ENCODE measurements around the gene RAET1L.
A peak's percentile ranks its signal among the peaks of the same experiment; 100 is the strongest.
"Not testable (repeated sequence)": the region's sequence is repeated elsewhere in the genome, so short reads cannot be mapped to it uniquely, and the experiment has no call there.

The RAET1L gene

DNA sequence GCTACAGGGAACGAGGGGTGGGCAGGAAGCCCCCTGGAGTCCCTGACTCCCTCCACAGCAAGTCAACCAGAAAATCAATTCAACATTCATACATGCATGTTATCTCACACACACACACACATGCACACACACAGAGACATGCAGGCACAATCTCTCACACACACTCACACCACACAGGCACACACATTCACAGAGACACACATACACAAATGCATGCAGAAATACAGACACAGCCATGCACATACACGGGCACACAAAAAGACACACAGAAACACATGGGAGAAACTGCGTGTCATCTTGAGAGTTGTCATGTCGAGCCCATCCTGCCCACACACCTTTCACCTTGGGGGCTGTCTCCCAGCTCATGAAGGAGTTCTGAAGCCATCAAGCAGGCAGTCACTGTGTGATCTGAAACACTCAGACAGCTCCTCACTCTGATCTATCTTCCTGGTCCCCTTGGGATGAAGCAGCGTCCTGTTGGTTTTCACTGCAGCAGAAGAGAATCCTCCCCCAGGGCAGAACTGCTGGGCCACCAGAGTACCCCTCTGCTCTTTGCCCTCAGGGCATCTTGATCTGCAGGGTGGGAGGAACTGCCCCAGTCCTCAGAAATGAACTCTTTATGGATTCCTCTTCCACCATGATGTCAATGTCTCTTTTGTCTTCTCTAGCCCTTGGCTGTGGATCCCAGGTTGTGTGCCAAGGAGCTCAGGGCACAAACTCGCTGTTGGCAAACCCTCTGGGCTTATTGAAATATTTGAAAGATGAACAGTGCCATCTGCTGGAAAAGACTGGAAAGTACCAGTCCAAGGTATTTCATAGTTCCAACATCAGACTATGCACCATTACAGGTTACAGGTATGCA is 8.8 kb downstream of the RAET1L start:
- DNase-seq (ENCODE audit: extremely low read depth, low read depth): peak; percentile 16
- H3K4me3 ChIP-seq (replicated peaks; ENCODE audit: low read depth, low read length): no peak overlapping the region
- TF ChIP-seq, protein P1, sequence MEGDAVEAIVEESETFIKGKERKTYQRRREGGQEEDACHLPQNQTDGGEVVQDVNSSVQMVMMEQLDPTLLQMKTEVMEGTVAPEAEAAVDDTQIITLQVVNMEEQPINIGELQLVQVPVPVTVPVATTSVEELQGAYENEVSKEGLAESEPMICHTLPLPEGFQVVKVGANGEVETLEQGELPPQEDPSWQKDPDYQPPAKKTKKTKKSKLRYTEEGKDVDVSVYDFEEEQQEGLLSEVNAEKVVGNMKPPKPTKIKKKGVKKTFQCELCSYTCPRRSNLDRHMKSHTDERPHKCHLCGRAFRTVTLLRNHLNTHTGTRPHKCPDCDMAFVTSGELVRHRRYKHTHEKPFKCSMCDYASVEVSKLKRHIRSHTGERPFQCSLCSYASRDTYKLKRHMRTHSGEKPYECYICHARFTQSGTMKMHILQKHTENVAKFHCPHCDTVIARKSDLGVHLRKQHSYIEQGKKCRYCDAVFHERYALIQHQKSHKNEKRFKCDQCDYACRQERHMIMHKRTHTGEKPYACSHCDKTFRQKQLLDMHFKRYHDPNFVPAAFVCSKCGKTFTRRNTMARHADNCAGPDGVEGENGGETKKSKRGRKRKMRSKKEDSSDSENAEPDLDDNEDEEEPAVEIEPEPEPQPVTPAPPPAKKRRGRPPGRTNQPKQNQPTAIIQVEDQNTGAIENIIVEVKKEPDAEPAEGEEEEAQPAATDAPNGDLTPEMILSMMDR (IDR thresholded peaks at IDR 0.05; ENCODE audit: low read depth, low read length, missing control alignments): peak; percentile 48

DNA sequence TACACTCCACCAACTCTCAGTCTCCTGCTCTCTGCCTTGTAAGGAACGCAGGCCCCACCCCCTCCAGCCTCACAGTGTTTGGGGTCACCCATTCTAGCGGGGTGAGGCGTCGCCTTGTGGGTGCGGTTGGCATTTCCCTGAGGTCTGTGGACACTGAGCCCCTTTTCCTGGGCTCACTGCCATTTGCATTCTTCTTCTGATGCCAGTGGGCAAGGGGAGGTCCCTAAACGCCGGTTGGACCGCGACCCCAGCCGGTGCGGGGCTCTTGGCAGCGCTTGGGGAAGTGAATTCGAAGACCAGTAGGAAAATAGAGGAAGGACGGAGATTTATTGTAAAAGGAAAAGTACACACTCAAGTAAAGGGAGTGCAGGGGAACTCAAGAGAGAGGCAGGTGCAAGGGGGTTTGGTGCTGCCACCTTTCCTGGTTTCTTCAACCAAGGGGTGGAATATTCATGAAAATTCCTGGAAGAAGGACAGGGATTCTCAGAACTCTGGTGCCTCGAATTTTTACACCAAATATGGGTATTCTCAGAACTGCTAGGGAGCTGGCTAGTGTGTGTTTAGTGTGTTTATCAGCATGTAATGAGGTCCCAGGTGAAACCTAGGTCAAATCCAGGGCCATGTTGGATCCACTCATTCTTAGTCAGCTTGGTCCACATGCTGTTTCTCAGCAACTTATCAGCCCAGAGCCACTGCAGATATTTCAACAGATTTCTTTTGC is 9.9 kb downstream of the RAET1L start:
- not testable (repeated sequence) for DNase-seq (ENCODE audit: extremely low read depth, low read depth); H3K4me3 ChIP-seq (replicated peaks; ENCODE audit: low read depth, low read length)

GRCh38 chr6:150014623-150015280 is 10.6 kb downstream of the RAET1L start:
- not testable (repeated sequence) for H3K4me3 ChIP-seq (replicated peaks; ENCODE audit: low read depth, low read length); DNase-seq (ENCODE audit: extremely low read depth, low read depth)

GRCh38 chr6:150013785-150014622 is 11.3 kb downstream of the RAET1L start:
- not testable (repeated sequence) for H3K4me3 ChIP-seq (replicated peaks; ENCODE audit: low read depth, low read length); DNase-seq (ENCODE audit: extremely low read depth, low read depth)

DNA sequence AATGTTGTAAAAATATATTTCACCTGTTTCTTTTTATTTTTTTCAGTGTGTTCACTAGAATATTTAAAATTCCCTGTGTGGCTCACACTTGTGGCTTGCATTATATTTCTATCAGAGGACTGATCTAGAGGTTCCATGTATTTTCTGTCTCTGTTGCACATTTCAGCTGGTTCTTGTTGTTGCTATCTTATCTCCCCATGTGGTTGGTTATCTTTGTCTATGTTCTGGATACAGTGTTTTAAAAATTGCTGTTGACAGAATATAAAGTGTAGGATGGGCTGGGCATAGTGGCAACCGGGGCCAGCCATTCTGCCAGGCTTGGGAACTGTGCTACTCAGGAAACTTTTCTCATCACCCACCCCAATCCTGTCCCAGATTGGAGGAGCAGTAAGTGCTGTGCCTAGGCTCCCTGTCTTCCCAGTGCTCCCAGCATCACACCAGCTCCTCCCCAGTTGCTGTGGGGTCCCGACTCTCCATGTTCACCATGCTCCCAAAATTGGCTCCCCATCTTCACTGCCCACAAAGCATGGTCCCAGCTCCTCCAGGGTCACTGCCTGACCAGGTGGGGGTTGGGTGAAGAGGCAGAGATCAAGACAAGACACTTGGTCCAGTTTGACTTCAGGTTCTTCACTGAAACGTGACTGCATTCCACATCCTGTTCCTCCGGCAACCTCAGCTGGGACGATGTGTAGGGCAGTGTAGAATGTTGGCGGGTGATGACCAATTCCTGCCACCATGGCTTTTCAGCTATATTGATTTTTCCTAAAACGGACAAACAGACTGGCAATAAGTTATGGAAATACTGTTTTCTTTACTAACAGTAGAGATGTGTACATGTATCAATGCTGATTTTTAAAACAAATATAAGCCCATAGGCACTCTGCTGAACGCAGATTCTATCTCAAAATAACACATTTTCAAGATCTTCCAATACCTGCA is 12.2 kb downstream of the RAET1L start:
- not testable (repeated sequence) for H3K4me3 ChIP-seq (replicated peaks; ENCODE audit: low read depth, low read length); DNase-seq (ENCODE audit: extremely low read depth, low read depth)

- DNase-seq (ENCODE audit: extremely low read depth, low read depth): no peak
- TF ChIP-seq, protein P1 (IDR thresholded peaks at IDR 0.05; ENCODE audit: low read depth, low read length, missing control alignments): no peak
- H3K4me3 ChIP-seq (replicated peaks; ENCODE audit: low read depth, low read length): no peak overlapping the region
Measured at GRCh38 chr6:150008588-150008987, 16.7 kb downstream of the RAET1L start.

DNA sequence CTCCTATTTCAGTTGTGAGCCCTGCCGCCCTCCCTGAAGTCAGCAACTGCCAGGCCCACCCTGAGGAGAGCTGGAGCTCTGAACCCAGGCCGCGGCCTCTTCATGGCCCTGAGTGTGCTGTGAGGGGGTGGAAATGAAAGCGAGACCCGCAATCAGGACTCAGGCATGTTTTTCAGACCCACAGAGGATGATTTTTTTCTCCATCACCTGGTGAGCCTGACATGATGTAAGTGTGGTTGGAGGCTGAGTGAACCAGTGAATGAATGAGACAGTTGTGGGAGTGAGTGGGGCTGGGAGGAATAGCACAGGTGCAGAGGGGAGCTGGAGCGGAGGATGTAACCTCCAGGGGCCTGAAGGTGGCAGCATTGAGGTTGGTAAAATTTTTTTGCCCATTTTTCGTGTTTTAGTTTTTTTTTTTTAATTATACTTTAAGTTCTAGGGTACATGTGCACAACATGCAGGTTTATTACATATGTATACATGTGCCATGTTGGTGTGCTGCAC is 18.3 kb downstream of the RAET1L start:
- no peak overlapping the region for H3K4me3 ChIP-seq (replicated peaks; ENCODE audit: low read depth, low read length)
- TF ChIP-seq, protein P1 (IDR thresholded peaks at IDR 0.05; ENCODE audit: low read depth, low read length, missing control alignments): peak; percentile 48
- no peak for DNase-seq (ENCODE audit: extremely low read depth, low read depth)

All from HFF-Myc (cell line).